HepG2 (cell line): Measurements from ENCODE around the gene ZBTB46. TPM values are rescaled to one million over a fixed set of nuclear protein-coding genes. Genes with fewer than 3 reads are reported as not detected.

Source experiments
- AGO2 ChIP-seq: fragments of 200-400 bp; formaldehyde crosslinking; optimal IDR thresholded peaks from 2 replicates; pipeline ENCODE3; 2017; ENCODE audit warnings: mild to moderate bottlenecking, low read depth, low read length, moderate library complexity
- BORCS8-MEF2B ChIP-seq: sonication (generic); formaldehyde crosslinking; IDR thresholded peaks from 2 replicates; pipeline ENCODE4 v1.8.0; 2022; ENCODE audit warnings: mild to moderate bottlenecking, missing genetic modification reagents
- ETS1 ChIP-seq: sonication (generic); formaldehyde crosslinking; IDR thresholded peaks from 2 replicates; pipeline ENCODE4 v1.4.0; 2020; ENCODE audit warnings: missing genetic modification reagents
- KIAA2018 ChIP-seq: sonication (generic); formaldehyde crosslinking; IDR thresholded peaks from 2 replicates; pipeline ENCODE4 v1.5.0; 2020; ENCODE audit warnings: mild to moderate bottlenecking, missing genetic modification reagents, borderline replicate concordance
- SRY ChIP-seq: sonication (generic); formaldehyde crosslinking; IDR thresholded peaks from 2 replicates; pipeline ENCODE4 v1.8.0; 2022; ENCODE audit warnings: mild to moderate bottlenecking, missing genetic modification reagents
- ZHX2 ChIP-seq, 2 experiments: sonication (generic) in 1 of 2; formaldehyde crosslinking in 1 of 2; IDR thresholded peaks; 2 replicates each; pipeline versions ENCODE4 v1.6.1 to v1.9.0; 2014 to 2022; ENCODE audit warnings: antibody characterized with exemption in 1 of 2, borderline replicate concordance in 1 of 2, inconsistent platforms in 1 of 2, low read depth in 1 of 2, missing genetic modification reagents in 1 of 2
- ZNF354B ChIP-seq: sonication (generic); formaldehyde crosslinking; IDR thresholded peaks from 2 replicates; pipeline ENCODE4 v1.8.0; 2022; ENCODE audit warnings: mild to moderate bottlenecking, missing genetic modification reagents
- polyA plus RNA-seq, 8 experiments: library from polyadenylated mRNA; depleted of rRNA in 3 of 8; stranded (reverse) in 7 of 8; unstranded in 1 of 8; fragments of >200 nt; fragmentation: Illumina TruSeq in 4 of 8; extraction: Trizol in 4 of 8; gene quantifications; 2 replicates each; pipeline versions ENCODE4 v1.2.1 to v1.2.3, GENCODE V29; 2011 to 2016; ENCODE audit warnings: low read depth in 4 of 8, missing spikeins in 1 of 8, mixed read lengths in 1 of 8; ENCODE audit not compliant: insufficient read depth in 1 of 8
- total RNA-seq, 5 experiments: library from RNA; depleted of rRNA; stranded (reverse); fragments of >200 nt; fragmentation: Illumina TruSeq; extraction: Trizol; gene quantifications; 2 replicates each; pipeline ENCODE4 v1.2.3, GENCODE V29; 2016; ENCODE audit warnings: low read depth in 1 of 5
- TF ChIP-seq, protein P1 (sequence below): sonication (generic); formaldehyde crosslinking; IDR thresholded peaks from 2 replicates; pipeline ENCODE4 v1.4.0; 2020; ENCODE audit warnings: missing genetic modification reagents
- TF ChIP-seq, protein P2 (sequence below): sonication (generic); formaldehyde crosslinking; IDR thresholded peaks from 2 replicates; pipeline ENCODE4 v1.8.1; 2023; ENCODE audit warnings: mild to moderate bottlenecking, inconsistent platforms, moderate library complexity, missing genetic modification reagents, borderline replicate concordance

ZBTB46 gene
- total and polyA plus RNA-seq, 2 of the 13 experiments (the other 11 are each of a cell fraction or from before 2014, with no cell fraction given) = 1.6 to 13.5 TPM

DNA sequence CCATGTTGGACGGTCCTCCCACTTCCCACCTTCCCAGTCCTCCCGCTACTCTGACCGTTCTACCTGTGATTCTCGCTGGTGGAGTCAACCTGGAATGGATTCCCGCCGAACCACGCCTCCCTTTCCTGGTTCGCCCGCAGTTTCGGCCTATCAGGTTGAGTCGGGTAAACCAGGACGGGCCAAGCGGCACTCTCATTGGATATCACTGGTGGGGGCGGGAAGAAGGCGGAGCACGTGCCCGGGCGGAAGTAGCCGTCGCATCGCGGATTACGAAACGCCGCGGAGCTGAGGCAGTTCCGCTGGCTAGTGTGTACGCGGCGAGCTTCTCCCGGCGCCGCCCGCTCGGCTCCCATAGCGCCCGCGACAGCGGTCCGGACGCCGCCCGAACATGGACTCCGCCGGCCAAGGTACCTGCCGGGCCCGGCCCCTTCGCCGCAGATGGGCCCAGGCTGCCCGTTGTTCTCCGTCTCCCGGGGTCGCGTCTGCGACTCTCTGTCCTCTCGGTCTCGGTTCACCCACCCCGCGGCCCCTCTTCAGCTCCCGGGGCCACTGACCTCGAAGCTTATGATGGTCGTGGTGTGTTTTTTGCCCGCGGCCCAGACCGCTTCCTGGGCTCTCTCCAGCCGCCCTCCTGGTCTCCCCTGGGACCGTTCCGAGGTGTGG is 34.0 kb upstream of the ZBTB46 start, which contains the start of gene TPD52L2 (continued):
- TF ChIP-seq SRY = 0 out of 2 replicates have a peak, but pooled peaks have one; percentile 43
- TF ChIP-seq AGO2 = peak; percentile 94
- TF ChIP-seq, protein P1, sequence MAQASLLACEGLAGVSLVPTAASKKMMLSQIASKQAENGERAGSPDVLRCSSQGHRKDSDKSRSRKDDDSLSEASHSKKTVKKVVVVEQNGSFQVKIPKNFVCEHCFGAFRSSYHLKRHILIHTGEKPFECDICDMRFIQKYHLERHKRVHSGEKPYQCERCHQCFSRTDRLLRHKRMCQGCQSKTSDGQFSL (CRISPR knock-in tag) = no peak
- TF ChIP-seq ZHX2 (IDR thresholded peaks at IDR 0.05; ENCODE audit: low read depth) = peak; percentile 99
- peak; percentile 69 for TF ChIP-seq ZHX2 (CRISPR knock-in tag; IDR thresholded peaks at IDR 0.05; ENCODE audit: borderline replicate concordance)
- TF ChIP-seq, protein P2, sequence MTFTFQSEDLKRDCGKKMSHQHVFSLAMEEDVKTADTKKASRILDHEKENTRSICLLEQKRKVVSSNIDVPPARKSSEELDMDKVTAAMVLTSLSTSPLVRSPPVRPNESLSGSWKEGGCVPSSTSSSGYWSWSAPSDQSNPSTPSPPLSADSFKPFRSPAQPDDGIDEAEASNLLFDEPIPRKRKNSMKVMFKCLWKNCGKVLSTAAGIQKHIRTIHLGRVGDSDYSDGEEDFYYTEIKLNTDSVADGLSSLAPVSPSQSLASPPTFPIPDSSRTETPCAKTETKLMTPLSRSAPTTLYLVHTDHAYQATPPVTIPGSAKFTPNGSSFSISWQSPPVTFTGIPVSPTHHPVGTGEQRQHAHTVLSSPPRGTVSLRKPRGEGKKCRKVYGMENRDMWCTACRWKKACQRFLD (CRISPR knock-in tag) = peak; percentile 72; the same call in 1 of the 2 replicates
- peak; percentile 94 for TF ChIP-seq BORCS8-MEF2B (CRISPR knock-in tag)
- TF ChIP-seq ZNF354B (CRISPR knock-in tag) = peak; percentile 98
- TF ChIP-seq KIAA2018 (CRISPR knock-in tag) = peak; percentile 80; the same call in 1 of the 2 replicates
- TF ChIP-seq ETS1 (CRISPR knock-in tag) = peak; percentile 51; the same call in 1 of the 2 replicates
